GM18858 (cell line): ENCODE data around the gene TMEM109.

Source experiments
- ATAC-seq: cut with Tn5 transposase; IDR thresholded peaks from one replicate; pipeline ENCODE4 v1.9.1; 2021; ENCODE audit not compliant: unreplicated experiment

Gene TMEM109

GRCh38 chr11:60939301-60939700, 25.3 kb downstream of the TMEM109 start:
- no peak for ATAC-seq

GRCh38 chr11:60939855-60940254, 25.9 kb downstream of the TMEM109 start:
- no peak for ATAC-seq

GRCh38 chr11:60941371-60942119, 27.6 kb downstream of the TMEM109 start:
- ATAC-seq: no peak

GRCh38 chr11:60942219-60942618, 28.3 kb downstream of the TMEM109 start:
- ATAC-seq: no peak

GRCh38 chr11:60942970-60943565, 29.1 kb downstream of the TMEM109 start:
- ATAC-seq: no peak

- ATAC-seq: no peak
Observed at GRCh38 chr11:60944490-60945294, 30.7 kb downstream of the TMEM109 start.

GRCh38 chr11:60945295-60945667, 31.3 kb downstream of the TMEM109 start:
- ATAC-seq: no peak

- ATAC-seq: no peak
Observed at GRCh38 chr11:60946601-60947264, 32.8 kb downstream of the TMEM109 start.

- no peak for ATAC-seq
Observed at GRCh38 chr11:60947700-60948099, 33.7 kb downstream of the TMEM109 start.

- no peak for ATAC-seq
Observed at GRCh38 chr11:60948250-60948649, 34.3 kb downstream of the TMEM109 start.

- no peak for ATAC-seq
Observed at GRCh38 chr11:60950024-60950423, 36.1 kb downstream of the TMEM109 start.

- ATAC-seq: no peak
Observed at GRCh38 chr11:60950933-60951605, 37.1 kb downstream of the TMEM109 start.

GRCh38 chr11:60951606-60951903, 37.6 kb downstream of the TMEM109 start:
- ATAC-seq: no peak

- peak; percentile 64 for ATAC-seq
Observed at GRCh38 chr11:60951904-60952741, 38.2 kb downstream of the TMEM109 start, which contains the start of gene SLC15A3. Gene SLC15A3, minus strand, starts transcription at chr11:60952176. Its CDS starts 625 bp downstream, at chr11:60951551.

- no peak for ATAC-seq
Observed at GRCh38 chr11:60952742-60953170, 38.8 kb downstream of the TMEM109 start.

- no peak for ATAC-seq
Observed at GRCh38 chr11:60953781-60954180, 39.8 kb downstream of the TMEM109 start.

- no peak for ATAC-seq
Observed at GRCh38 chr11:60954421-60954820, 40.5 kb downstream of the TMEM109 start.

GRCh38 chr11:60955571-60955970, 41.6 kb downstream of the TMEM109 start:
- no peak for ATAC-seq

GRCh38 chr11:60957188-60957587, 43.2 kb downstream of the TMEM109 start:
- no peak for ATAC-seq

- ATAC-seq: no peak
Observed at GRCh38 chr11:60959431-60959830, 45.5 kb downstream of the TMEM109 start.
